HEK293 (cell line): Measurements from ENCODE around the gene VASN.

Experiments
- ELK4 ChIP-seq: IDR thresholded peaks from 2 replicates; pipeline ENCODE4 v1.6.1; 2011; ENCODE audit warnings: mild to moderate bottlenecking, low read depth, low read length, borderline replicate concordance
- KLF16 ChIP-seq: fragments of 450-650 bp; formaldehyde crosslinking; IDR thresholded peaks from 2 replicates; pipeline ENCODE4 v1.5.1; 2017; ENCODE audit warnings: missing biosample characterization, missing genetic modification characterization
- MZF1 ChIP-seq: fragments of 450-650 bp; formaldehyde crosslinking; IDR thresholded peaks from 2 replicates; pipeline ENCODE4 v1.5.1; 2017; ENCODE audit warnings: missing biosample characterization, missing genetic modification characterization, borderline replicate concordance
- SETDB1 ChIP-seq: IDR thresholded peaks from one replicate; pipeline ENCODE4 v1.6.1; 2017; ENCODE audit warnings: mild to moderate bottlenecking, low read length, moderate library complexity, mixed read lengths; ENCODE audit not compliant: insufficient read length
- ZBTB1 ChIP-seq: fragments of 450-650 bp; formaldehyde crosslinking; IDR thresholded peaks from 2 replicates; pipeline ENCODE4 v1.5.1; 2016; ENCODE audit warnings: missing biosample characterization, missing genetic modification characterization
- ZBTB17 ChIP-seq: fragments of 450-650 bp; formaldehyde crosslinking; IDR thresholded peaks from 2 replicates; pipeline ENCODE4 v1.5.1; 2016; ENCODE audit warnings: missing biosample characterization, missing genetic modification characterization
- ZBTB48 ChIP-seq: fragments of 450-650 bp; formaldehyde crosslinking; IDR thresholded peaks from 2 replicates; pipeline ENCODE4 v1.5.1; 2016; ENCODE audit warnings: missing biosample characterization, missing genetic modification characterization
- ZBTB6 ChIP-seq: fragments of 450-650 bp; formaldehyde crosslinking; IDR thresholded peaks from 2 replicates; pipeline ENCODE4 v1.5.1; 2017; ENCODE audit warnings: missing biosample characterization, missing genetic modification characterization
- ZEB2 ChIP-seq: fragments of 450-650 bp; formaldehyde crosslinking; IDR thresholded peaks from 2 replicates; pipeline ENCODE4 v1.5.1; 2016; ENCODE audit warnings: missing biosample characterization, missing genetic modification characterization
- ZFP37 ChIP-seq: fragments of 450-650 bp; formaldehyde crosslinking; IDR thresholded peaks from 2 replicates; pipeline ENCODE4 v1.5.1; 2016; ENCODE audit warnings: missing biosample characterization, missing genetic modification characterization
- ZFP69B ChIP-seq: fragments of 450-650 bp; formaldehyde crosslinking; IDR thresholded peaks from 2 replicates; pipeline ENCODE4 v1.5.1; 2016; ENCODE audit warnings: missing biosample characterization, missing genetic modification characterization
- ZNF114 ChIP-seq: fragments of 450-650 bp; formaldehyde crosslinking; IDR thresholded peaks from 2 replicates; pipeline ENCODE4 v1.5.0; 2017; ENCODE audit warnings: missing biosample characterization, missing genetic modification characterization
- ZNF121 ChIP-seq: fragments of 450-650 bp; formaldehyde crosslinking; IDR thresholded peaks from 2 replicates; pipeline ENCODE4 v1.5.1; 2016; ENCODE audit warnings: missing biosample characterization, missing genetic modification characterization
- ZNF133 ChIP-seq: fragments of 450-650 bp; formaldehyde crosslinking; IDR thresholded peaks from 2 replicates; pipeline ENCODE4 v1.5.1; 2016; ENCODE audit warnings: missing biosample characterization, missing genetic modification characterization
- ZNF221 ChIP-seq: fragments of 450-650 bp; formaldehyde crosslinking; IDR thresholded peaks from 2 replicates; pipeline ENCODE4 v1.5.1; 2017; ENCODE audit warnings: missing biosample characterization, missing genetic modification characterization, borderline replicate concordance
- ZNF26 ChIP-seq: fragments of 450-650 bp; formaldehyde crosslinking; IDR thresholded peaks from 2 replicates; pipeline ENCODE4 v1.5.1; 2016; ENCODE audit warnings: missing biosample characterization, missing genetic modification characterization
- ZNF266 ChIP-seq: fragments of 450-650 bp; formaldehyde crosslinking; IDR thresholded peaks from 2 replicates; pipeline ENCODE4 v1.5.1; 2016; ENCODE audit warnings: missing biosample characterization, missing genetic modification characterization, low read depth
- ZNF324 ChIP-seq: fragments of 450-650 bp; formaldehyde crosslinking; IDR thresholded peaks from 2 replicates; pipeline ENCODE4 v1.5.1; 2016; ENCODE audit warnings: missing biosample characterization, missing genetic modification characterization
- ZNF341 ChIP-seq: fragments of 450-650 bp; formaldehyde crosslinking; IDR thresholded peaks from 2 replicates; pipeline ENCODE4; 2016; ENCODE audit warnings: low read depth, missing biosample characterization, missing genetic modification characterization
- ZNF350 ChIP-seq: fragments of 450-650 bp; formaldehyde crosslinking; IDR thresholded peaks from 2 replicates; pipeline ENCODE4 v1.5.0; 2017; ENCODE audit warnings: missing biosample characterization, mild to moderate bottlenecking, missing genetic modification characterization
- ZNF398 ChIP-seq: fragments of 450-650 bp; formaldehyde crosslinking; IDR thresholded peaks from 2 replicates; pipeline ENCODE4 v1.5.1; 2017; ENCODE audit warnings: missing biosample characterization, missing genetic modification characterization
- ZNF416 ChIP-seq: fragments of 450-650 bp; formaldehyde crosslinking; IDR thresholded peaks from 2 replicates; pipeline ENCODE4 v1.5.1; 2016; ENCODE audit warnings: missing biosample characterization, missing genetic modification characterization
- ZNF501 ChIP-seq: fragments of 450-650 bp; formaldehyde crosslinking; IDR thresholded peaks from 2 replicates; pipeline ENCODE4 v1.5.1; 2016; ENCODE audit warnings: missing biosample characterization, missing genetic modification characterization
- ZNF558 ChIP-seq: fragments of 450-650 bp; formaldehyde crosslinking; IDR thresholded peaks from 2 replicates; pipeline ENCODE4 v1.5.1; 2016; ENCODE audit warnings: missing biosample characterization, missing genetic modification characterization
- ZNF560 ChIP-seq: fragments of 450-650 bp; formaldehyde crosslinking; IDR thresholded peaks from 2 replicates; pipeline ENCODE4 v1.5.1; 2017; ENCODE audit warnings: missing biosample characterization, missing genetic modification characterization, borderline replicate concordance
- ZNF626 ChIP-seq: fragments of 450-650 bp; sonication (Bioruptor Pico); formaldehyde crosslinking; IDR thresholded peaks from 2 replicates; pipeline ENCODE4 v1.5.1; 2018; ENCODE audit warnings: missing biosample characterization, missing genetic modification characterization, inconsistent platforms
- ZNF704 ChIP-seq: fragments of 450-650 bp; formaldehyde crosslinking; IDR thresholded peaks from 2 replicates; pipeline ENCODE4 v1.5.1; 2016; ENCODE audit warnings: missing biosample characterization, missing genetic modification characterization
- ZNF830 ChIP-seq: fragments of 450-650 bp; IDR thresholded peaks from 2 replicates; pipeline ENCODE4 v1.5.0; 2018; ENCODE audit warnings: missing biosample characterization, missing genetic modification characterization, low read depth, mild to moderate bottlenecking, moderate library complexity
- ZNF837 ChIP-seq: fragments of 450-650 bp; formaldehyde crosslinking; IDR thresholded peaks from 2 replicates; pipeline ENCODE4 v1.5.1; 2016; ENCODE audit warnings: missing biosample characterization, missing genetic modification characterization
- ZSCAN16 ChIP-seq: fragments of 450-650 bp; formaldehyde crosslinking; IDR thresholded peaks from 2 replicates; pipeline ENCODE4 v1.5.1; 2016; ENCODE audit warnings: missing biosample characterization, missing genetic modification characterization
- ZSCAN30 ChIP-seq: fragments of 450-650 bp; IDR thresholded peaks from 2 replicates; pipeline ENCODE4 v1.5.1; 2018; ENCODE audit warnings: missing biosample characterization, mild to moderate bottlenecking, missing genetic modification characterization, moderate library complexity
- ZXDB ChIP-seq: fragments of 450-650 bp; formaldehyde crosslinking; IDR thresholded peaks from 2 replicates; pipeline ENCODE4 v1.5.1; 2016; ENCODE audit warnings: missing biosample characterization, missing genetic modification characterization

The VASN gene

GRCh38 chr16:4416200-4417032 is 44.8 kb downstream of the VASN start, which contains the start of gene CORO7 (continued):
- TF ChIP-seq ZNF501 (tag by site-specific recombination), result no peak
- no peak for TF ChIP-seq ZNF266 (tag by site-specific recombination)
- TF ChIP-seq ZBTB48 (tag by site-specific recombination), result no peak
- no peak for TF ChIP-seq ZNF341 (tag by site-specific recombination)
- no peak for TF ChIP-seq ZBTB1 (tag by site-specific recombination)
- no peak for TF ChIP-seq ZNF830 (tag by site-specific recombination)
- no peak for TF ChIP-seq ZNF558 (tag by site-specific recombination)
- TF ChIP-seq ELK4, result no peak
- 0 out of 2 replicates have a peak, but pooled peaks have one; percentile 3 for TF ChIP-seq ZNF398 (tag by site-specific recombination)
- no peak for TF ChIP-seq ZNF133
- TF ChIP-seq ZFP37 (tag by site-specific recombination), result no peak
- TF ChIP-seq ZNF324 (tag by site-specific recombination), result no peak
- TF ChIP-seq ZNF114 (tag by site-specific recombination), result no peak
- TF ChIP-seq KLF16 (tag by site-specific recombination), result peak; percentile 70; the same call in 1 of the 2 replicates
- TF ChIP-seq ZNF560 (tag by site-specific recombination), result no peak
- no peak for TF ChIP-seq ZFP69B (tag by site-specific recombination)
- no peak for TF ChIP-seq ZNF121
- TF ChIP-seq MZF1, result no peak
- TF ChIP-seq ZXDB (tag by site-specific recombination), result no peak
- TF ChIP-seq ZBTB17 (tag by site-specific recombination), result no peak
- TF ChIP-seq SETDB1, result no peak
- no peak for TF ChIP-seq ZNF416 (tag by site-specific recombination)
- no peak for TF ChIP-seq ZBTB6
- no peak for TF ChIP-seq ZNF26 (tag by site-specific recombination)
- no peak for TF ChIP-seq ZNF626
- no peak for TF ChIP-seq ZSCAN30 (tag by site-specific recombination)
- TF ChIP-seq ZNF221 (tag by site-specific recombination), result no peak
- TF ChIP-seq ZNF837 (tag by site-specific recombination), result no peak
- TF ChIP-seq ZEB2 (tag by site-specific recombination), result peak; percentile 67
- TF ChIP-seq ZSCAN16, result no peak
- no peak for TF ChIP-seq ZNF350 (tag by site-specific recombination)
- no peak for TF ChIP-seq ZNF704 (tag by site-specific recombination)
